H9 (cell line): Measurements from ENCODE around the gene AHNAK. TPM values are rescaled to one million over a fixed set of nuclear protein-coding genes. Genes with fewer than 3 reads are reported as not detected.

Experiments used
- DNase-seq: peaks from one replicate; pipeline ENCODE4 v3.0.0-alpha.2; 2017
- H2AFZ ChIP-seq: one replicate; pipeline ENCODE4 v1.6.1; 2013; ENCODE audit warnings: mild to moderate bottlenecking, low read length, control low read depth, moderate library complexity
- H2AK5ac ChIP-seq: 2 replicates; pipeline ENCODE4 v1.6.1; 2013; ENCODE audit warnings: low read length, control low read depth, mixed read lengths; ENCODE audit not compliant: insufficient read length
- H2BK120ac ChIP-seq: one replicate; pipeline ENCODE4 v1.6.1; 2013; ENCODE audit warnings: low read depth, mild to moderate bottlenecking, low read length, control low read depth, inconsistent platforms; ENCODE audit not compliant: poor library complexity, severe bottlenecking
- H2BK12ac ChIP-seq: 2 replicates; pipeline ENCODE4 v1.6.1; 2013; ENCODE audit warnings: low read length, control low read depth, mixed read lengths, low read depth; ENCODE audit not compliant: insufficient read length
- H2BK15ac ChIP-seq: 2 replicates; pipeline ENCODE4 v1.6.1; 2013; ENCODE audit warnings: low read depth, low read length, control low read depth
- H2BK20ac ChIP-seq: one replicate; pipeline ENCODE4 v1.6.1; 2013; ENCODE audit warnings: low read depth, mild to moderate bottlenecking, low read length, control low read depth, inconsistent platforms; ENCODE audit not compliant: poor library complexity, severe bottlenecking
- H2BK5ac ChIP-seq: 2 replicates; pipeline ENCODE4 v1.6.1; 2013; ENCODE audit warnings: low read length, control low read depth, mixed read lengths; ENCODE audit not compliant: insufficient read length
- H3K14ac ChIP-seq: 2 replicates; pipeline ENCODE4 v1.6.1; 2013; ENCODE audit warnings: low read length, control low read depth; ENCODE audit not compliant: insufficient read depth
- H3K18ac ChIP-seq: 2 replicates; pipeline ENCODE4 v1.6.1; 2013; ENCODE audit warnings: low read depth, mild to moderate bottlenecking, mixed read lengths, low read length, control low read depth; ENCODE audit not compliant: insufficient read length
- H3K23ac ChIP-seq: 2 replicates; pipeline ENCODE4 v1.6.1; 2013; ENCODE audit warnings: low read length, control low read depth, mixed read lengths, low read depth; ENCODE audit not compliant: insufficient read length
- H3K23me2 ChIP-seq: 2 replicates; pipeline ENCODE4 v1.6.1; 2013; ENCODE audit warnings: low read depth, mild to moderate bottlenecking, mixed read lengths, low read length, control low read depth; ENCODE audit not compliant: insufficient read length, poor library complexity, severe bottlenecking
- H3K27ac ChIP-seq: 2 replicates; pipeline ENCODE4 v1.5.1; 2013; ENCODE audit warnings: low read length, control low read depth, mixed read lengths, low read depth; ENCODE audit not compliant: insufficient read length
- H3K27me3 ChIP-seq: 2 replicates; pipeline ENCODE4 v1.6.1; 2013; ENCODE audit warnings: low read length, control low read depth, inconsistent platforms; ENCODE audit not compliant: insufficient read depth
- H3K4ac ChIP-seq: 2 replicates; pipeline ENCODE4 v1.6.1; 2013; ENCODE audit warnings: low read depth, mild to moderate bottlenecking, control low read depth, inconsistent platforms, low read length, moderate library complexity
- H3K4me1 ChIP-seq: 2 replicates; pipeline ENCODE4 v1.6.1; 2013; ENCODE audit warnings: low read length, control low read depth, inconsistent platforms; ENCODE audit not compliant: insufficient read depth
- H3K4me2 ChIP-seq: 2 replicates; pipeline ENCODE4 v1.6.1; 2013; ENCODE audit warnings: low read length, control low read depth, mixed read lengths; ENCODE audit not compliant: insufficient read length, insufficient read depth
- H3K56ac ChIP-seq: 2 replicates; pipeline ENCODE4 v1.6.1; 2013; ENCODE audit warnings: low read depth, mild to moderate bottlenecking, mixed read lengths, low read length, control low read depth; ENCODE audit not compliant: insufficient read length
- H3K79me1 ChIP-seq: 2 replicates; pipeline ENCODE4 v1.6.1; 2013; ENCODE audit warnings: low read depth, mild to moderate bottlenecking, moderate library complexity, low read length, control low read depth, inconsistent platforms; ENCODE audit not compliant: insufficient read depth, poor library complexity, severe bottlenecking
- H3K79me2 ChIP-seq: 2 replicates; pipeline ENCODE4 v1.6.1; 2013; ENCODE audit warnings: low read length, control low read depth, inconsistent platforms; ENCODE audit not compliant: insufficient read depth
- H3K9ac ChIP-seq: 2 replicates; pipeline ENCODE4 v1.6.1; 2013; ENCODE audit warnings: low read length, control low read depth, mixed read lengths; ENCODE audit not compliant: insufficient read length; ENCODE audit errors: extremely low read depth
- H3K9me3 ChIP-seq: one replicate; pipeline ENCODE4 v1.6.1; 2013; ENCODE audit warnings: low read depth, low read length, inconsistent platforms; ENCODE audit not compliant: control insufficient read depth
- H3T11ph ChIP-seq: one replicate; pipeline ENCODE4 v1.6.1; 2013; ENCODE audit warnings: mild to moderate bottlenecking, low read length, control low read depth, inconsistent platforms
- H4K20me1 ChIP-seq: one replicate; pipeline ENCODE4 v1.6.1; 2013; ENCODE audit not compliant: control insufficient read depth, insufficient read length, insufficient read depth
- H4K5ac ChIP-seq: 2 replicates; pipeline ENCODE4 v1.6.1; 2013; ENCODE audit warnings: low read depth, mild to moderate bottlenecking, mixed read lengths, low read length, control low read depth; ENCODE audit not compliant: insufficient read length
- H4K8ac ChIP-seq: replicated peaks from 2 replicates; pipeline ENCODE4 v1.6.1; 2013; ENCODE audit warnings: low read length, control low read depth, mixed read lengths, low read depth; ENCODE audit not compliant: insufficient read length
- H4K91ac ChIP-seq: 2 replicates; pipeline ENCODE4 v1.6.1; 2013; ENCODE audit warnings: low read depth, mild to moderate bottlenecking, moderate library complexity, mixed read lengths, low read length, control low read depth; ENCODE audit not compliant: insufficient read length
- H3K27ac Mint-ChIP-seq, 3 experiments: 2 replicates in 2 of 3; 3 replicates in 1 of 3; pipeline ENCODE4 v1.8.0; 2020 to 2021; ENCODE audit warnings: mixed read lengths in 3 of 3, mild to moderate bottlenecking in 1 of 3, moderate library complexity in 1 of 3
- H3K27me3 Mint-ChIP-seq: 2 replicates; pipeline ENCODE4 v1.8.0; 2021; ENCODE audit warnings: low read depth, mild to moderate bottlenecking, moderate library complexity, mixed read lengths
- H3K36me3 Mint-ChIP-seq, 3 experiments: 2 replicates in 2 of 3; 3 replicates in 1 of 3; pipeline ENCODE4 v1.8.0; 2020 to 2021; ENCODE audit warnings: low read depth in 3 of 3, mixed read lengths in 3 of 3; ENCODE audit not compliant: insufficient read depth in 1 of 3
- H3K4me1 Mint-ChIP-seq, 2 experiments: 2 replicates each; pipeline ENCODE4 v1.8.0; 2020; ENCODE audit warnings: mixed read lengths in 2 of 2
- H3K4me3 Mint-ChIP-seq, 2 experiments: 2 replicates in 1 of 2; 3 replicates in 1 of 2; pipeline ENCODE4 v1.8.0; 2020 to 2021; ENCODE audit warnings: mild to moderate bottlenecking in 2 of 2, mixed read lengths in 2 of 2, moderate library complexity in 1 of 2
- H3K9me3 Mint-ChIP-seq, 2 experiments: 2 replicates in 1 of 2; 3 replicates in 1 of 2; pipeline ENCODE4 v1.8.0; 2020; ENCODE audit warnings: mild to moderate bottlenecking in 2 of 2, mixed read lengths in 2 of 2, moderate library complexity in 1 of 2
- CTCF ChIP-seq: fragments of 200-600 bp; sonication (generic); conservative IDR thresholded peaks from 3 replicates; pipeline ENCODE4 v1.8.0; 2021; ENCODE audit warnings: antibody characterized with exemption, mild to moderate bottlenecking
- WGBS: extraction: QIAGEN DNeasy Blood & Tissue Kit; methylation state at CpG from one replicate; pipeline ENCODE4 v1.1.7; 2013; ENCODE audit warnings: missing lambda C conversion rate, low lambda C conversion rate, mixed read lengths; ENCODE audit not compliant: insufficient read length; ENCODE audit errors: extremely low coverage; 5-methylcytosine and 5-hydroxymethylcytosine counted together
- total RNA-seq: library from RNA; stranded (reverse); gene quantifications from 2 replicates; pipeline ENCODE4 v1.2.1, GENCODE V29; 2021

Gene AHNAK
- total RNA-seq, 1 experiment from 2014 or later = 15.2 TPM

GRCh38 chr11:62452261-62452660 is 94.3 kb downstream of the AHNAK start:
- Histone ChIP-seq H3K79me2 (no peaks in the 10 kb centered on the region), H2BK12ac (no peak overlapping the region), H3K4me2 (no peak overlapping the region), H2BK120ac (no peak overlapping the region), H2AK5ac (no peak overlapping the region), H4K20me1 (no peaks in the 10 kb centered on the region), H4K91ac (no peak overlapping the region), H3K23ac (no peak overlapping the region), H3K9me3 (no peaks in the 10 kb centered on the region), H2BK15ac (no peak overlapping the region), H4K8ac (no peak overlapping the region), H2BK20ac (no peak overlapping the region), H3K27ac (no peak overlapping the region), H3K27me3 (no peaks in the 10 kb centered on the region), H2AFZ (no peak overlapping the region), H3K56ac (no peak overlapping the region), H3K79me1 (no peaks in the 10 kb centered on the region), H3K4me1 (peaks cover 3% of the 10 kb centered on the region; the same call in 1 of the 2 replicates), H3K18ac (no peak overlapping the region), H3K23me2 (no peaks in the 10 kb centered on the region), H2BK5ac (no peak overlapping the region), H3K9ac (no peak overlapping the region), H3K4ac (no peak overlapping the region), H4K5ac (no peak overlapping the region), H3K14ac (no peak overlapping the region), H3T11ph (no peak overlapping the region)
- Mint-ChIP-seq H3K4me1 (peaks cover 11 to 13% of the 10 kb centered on the region in 2 experiments), H3K27ac (peak overlapping the region in 1 of 3 experiments; percentile 3; a peak in 1 of 7 replicates), H3K36me3 (peaks cover 0 to 7% (median 3%) of the 10 kb centered on the region in 3 experiments; a peak in 2 of 7 replicates), H3K4me3 (no peak overlapping the region), H3K9me3 (peaks cover 5 to 10% of the 10 kb centered on the region in 2 experiments), H3K27me3 (peaks cover 16% of the 10 kb centered on the region)
- no peak for DNase-seq
- no peak for TF ChIP-seq CTCF
- no CpG with 5 or more reads among the region's 6 CpGs for WGBS
